Measurements from ENCODE around the gene PIGV.
"Not testable (repeated sequence)": the region's sequence is repeated elsewhere in the genome, so short reads cannot be mapped to it uniquely, and the experiment has no call there.

PIGV gene

DNA sequence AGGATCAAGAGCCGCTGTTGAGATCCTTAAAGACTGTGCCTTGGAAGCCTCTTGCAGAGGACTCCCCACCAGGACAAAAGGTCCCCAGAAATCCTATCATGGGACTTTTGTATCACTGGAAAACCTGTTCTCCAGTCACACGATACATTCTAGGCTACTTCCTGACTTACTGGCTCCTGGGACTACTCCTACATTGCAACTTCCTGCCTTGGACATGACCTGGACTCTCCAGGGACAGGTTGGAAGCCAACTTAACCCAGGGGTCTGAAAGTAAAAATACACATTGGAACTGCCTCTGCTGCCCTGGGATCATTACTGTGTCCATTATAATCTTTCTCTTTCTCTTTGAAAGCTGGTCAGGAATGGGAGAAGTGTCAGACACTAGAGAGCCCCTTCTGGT, 9.9 kb downstream of the PIGV start:
- no peak for DNase-seq

DNA sequence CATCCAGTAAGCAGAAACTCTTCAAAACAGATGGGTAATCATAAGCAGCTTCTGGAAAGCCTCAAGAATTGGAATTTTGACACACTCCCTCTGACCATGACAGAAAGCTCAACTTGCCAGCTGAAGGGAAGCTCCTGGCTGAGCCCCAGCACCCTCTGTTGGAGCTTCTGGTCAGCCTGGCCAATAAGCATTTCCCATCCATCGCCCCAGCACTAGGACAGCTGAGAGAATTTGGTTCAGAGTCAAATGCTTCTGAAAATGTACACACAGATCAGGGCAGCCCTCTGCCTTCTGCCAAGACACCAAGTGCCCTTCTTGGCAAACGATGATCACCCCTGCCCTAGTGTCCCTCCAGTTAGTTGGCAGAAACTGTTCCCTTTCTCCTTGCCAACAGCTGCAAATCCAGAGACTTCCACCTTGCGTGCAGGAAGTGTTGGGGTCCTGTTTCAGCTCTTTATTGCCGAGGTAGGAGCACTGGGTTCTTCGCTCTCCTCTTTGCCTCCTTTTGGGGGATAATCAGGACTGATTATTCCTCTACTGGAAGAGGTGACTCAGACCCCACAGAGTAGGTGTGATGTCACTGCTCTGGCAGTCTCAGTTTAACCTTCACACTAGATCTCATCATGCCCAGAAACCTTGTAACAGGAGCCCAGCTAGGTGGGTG, 11.9 kb downstream of the PIGV start:
- DNase-seq, result no peak

DNA sequence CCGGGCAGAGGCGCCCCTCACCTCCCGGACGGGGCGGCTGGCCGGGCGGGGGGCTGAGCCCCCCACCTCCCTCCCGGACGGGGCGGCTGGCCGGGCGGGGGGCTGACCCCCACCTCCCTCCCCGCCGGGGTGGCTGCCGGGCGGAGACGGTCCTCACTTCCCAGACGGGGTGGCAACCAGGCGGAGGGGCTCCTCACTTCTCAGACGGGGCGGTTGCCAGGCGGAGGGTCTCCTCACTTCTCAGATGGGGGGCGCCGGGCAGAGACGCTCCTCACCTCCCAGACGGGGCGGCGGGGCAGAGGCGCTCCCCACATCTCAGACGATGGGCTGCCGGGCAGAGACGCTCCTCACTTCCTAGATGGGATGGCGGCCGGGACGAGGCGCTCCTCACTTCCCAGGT, 16.2 kb downstream of the PIGV start:
- not testable (repeated sequence) for DNase-seq

DNA sequence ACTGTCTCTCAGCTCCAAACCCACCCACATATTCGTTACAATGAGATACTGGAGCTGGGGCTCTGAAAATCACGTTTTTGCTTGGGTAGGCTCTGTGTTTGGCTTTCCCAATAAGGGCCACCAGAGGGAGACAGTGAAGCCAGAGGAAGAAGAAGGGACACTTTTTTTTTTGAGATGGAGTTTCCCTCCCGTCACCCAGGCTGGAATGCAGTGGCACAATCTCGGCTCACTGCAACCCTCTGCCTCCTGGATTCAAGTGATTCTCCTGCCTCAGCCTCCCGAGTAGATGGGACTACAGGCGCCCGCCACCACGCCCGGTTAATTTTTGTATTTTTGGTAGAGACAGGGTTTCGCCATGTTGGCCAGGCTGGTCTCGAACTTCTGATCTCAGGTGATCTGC, 22.4 kb downstream of the PIGV start:
- DNase-seq, result peak; percentile 61

DNA sequence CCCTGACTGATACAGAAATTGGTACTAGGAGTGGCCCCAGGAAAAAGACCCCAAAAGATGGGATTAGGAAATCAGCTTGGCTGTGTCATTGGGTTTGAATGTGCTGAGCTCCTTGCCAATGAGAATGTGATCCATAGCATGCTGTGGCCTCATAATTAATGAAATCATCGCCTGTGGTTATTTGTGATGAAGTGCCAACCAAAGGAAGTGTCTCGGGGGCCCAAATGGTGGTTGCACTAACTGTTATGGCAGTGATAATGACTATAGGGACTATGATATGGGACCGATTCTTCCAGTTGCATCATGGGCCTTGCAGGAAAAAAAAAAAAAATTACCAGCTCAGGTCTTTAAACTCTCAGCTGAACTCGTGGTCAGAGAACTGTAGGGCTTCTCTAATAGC, 23.3 kb downstream of the PIGV start:
- DNase-seq, result no peak

DNA sequence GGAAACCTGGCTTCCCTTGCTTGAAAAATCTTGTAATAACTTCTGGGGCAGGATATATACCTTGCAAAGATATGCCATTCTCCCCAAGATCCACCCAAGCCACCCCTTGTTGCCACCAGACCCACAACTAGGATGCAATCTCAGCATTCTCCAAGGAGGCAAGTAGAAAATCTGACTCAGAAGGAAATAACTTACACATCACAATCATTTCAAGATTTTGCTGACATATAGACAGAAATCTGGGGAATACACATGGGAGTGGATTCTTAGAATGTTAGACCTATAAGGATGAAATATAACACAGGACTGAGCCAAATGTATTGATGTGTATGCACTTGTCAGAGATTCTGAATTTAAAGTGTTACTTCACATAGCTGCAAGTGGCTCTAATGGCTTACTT, 24.0 kb downstream of the PIGV start:
- no peak for DNase-seq

DNA sequence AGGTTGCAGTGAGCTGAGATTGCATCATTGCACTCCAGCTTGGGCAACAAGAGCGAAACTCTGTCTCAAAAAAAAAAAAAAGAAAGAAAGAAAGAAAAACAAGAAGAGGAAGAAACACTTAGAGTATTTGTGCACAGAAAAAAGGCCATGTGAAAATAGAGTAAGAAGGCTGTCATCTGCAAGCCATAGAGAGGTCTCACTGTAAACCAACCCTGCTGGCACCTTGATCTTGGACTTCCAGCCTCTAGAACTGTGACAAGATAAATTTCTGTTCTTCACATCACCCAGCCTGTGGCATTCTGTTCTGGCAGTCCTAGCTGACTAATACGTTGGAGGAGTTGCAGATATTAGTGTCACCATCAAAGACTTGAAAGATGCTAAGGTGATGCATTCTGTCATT, 26.6 kb downstream of the PIGV start:
- DNase-seq, result no peak

DNA sequence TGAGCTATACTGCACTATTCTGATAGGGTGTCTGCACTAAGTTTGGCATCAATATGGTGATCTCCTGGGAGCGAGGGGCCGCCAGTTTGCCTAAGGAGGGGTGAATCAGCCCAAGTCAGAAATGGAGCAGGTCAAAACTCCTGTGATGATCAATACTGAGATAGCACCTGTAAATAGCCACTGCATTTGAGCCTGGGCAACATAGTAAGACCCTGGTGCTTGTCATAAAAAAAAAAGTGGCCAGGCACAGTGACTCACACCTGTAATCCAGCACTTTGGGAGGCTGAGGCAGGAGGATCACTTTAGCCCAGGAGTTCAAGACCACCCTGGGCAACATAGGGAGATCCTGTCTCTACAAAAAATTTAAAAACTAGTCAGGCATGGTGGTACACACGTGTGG, 27.1 kb downstream of the PIGV start:
- DNase-seq, result no peak

DNA sequence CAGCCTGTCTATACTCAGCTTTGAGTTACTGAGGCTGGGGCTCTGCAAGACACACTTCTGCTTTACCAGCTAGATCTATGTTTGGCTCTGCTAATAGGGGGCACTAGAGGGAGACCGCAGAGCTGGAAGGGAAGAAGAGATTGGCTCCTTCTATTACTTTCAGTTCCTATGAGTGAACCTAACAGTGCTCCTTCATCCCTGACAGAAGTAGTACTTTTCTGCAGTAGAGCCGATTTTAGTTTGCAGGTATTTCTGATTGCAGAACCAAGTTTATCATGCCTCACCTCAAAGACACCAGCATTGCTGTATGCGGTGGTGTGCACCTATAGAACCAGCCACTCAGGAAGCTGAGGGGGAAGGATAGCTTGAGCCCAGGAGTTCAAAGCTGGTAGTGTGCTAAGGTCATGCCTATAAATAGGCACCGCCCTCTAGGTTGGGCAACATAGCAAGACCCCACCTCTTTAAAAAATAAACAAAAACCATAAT, 33.1 kb downstream of the PIGV start:
- DNase-seq, result no peak

DNA sequence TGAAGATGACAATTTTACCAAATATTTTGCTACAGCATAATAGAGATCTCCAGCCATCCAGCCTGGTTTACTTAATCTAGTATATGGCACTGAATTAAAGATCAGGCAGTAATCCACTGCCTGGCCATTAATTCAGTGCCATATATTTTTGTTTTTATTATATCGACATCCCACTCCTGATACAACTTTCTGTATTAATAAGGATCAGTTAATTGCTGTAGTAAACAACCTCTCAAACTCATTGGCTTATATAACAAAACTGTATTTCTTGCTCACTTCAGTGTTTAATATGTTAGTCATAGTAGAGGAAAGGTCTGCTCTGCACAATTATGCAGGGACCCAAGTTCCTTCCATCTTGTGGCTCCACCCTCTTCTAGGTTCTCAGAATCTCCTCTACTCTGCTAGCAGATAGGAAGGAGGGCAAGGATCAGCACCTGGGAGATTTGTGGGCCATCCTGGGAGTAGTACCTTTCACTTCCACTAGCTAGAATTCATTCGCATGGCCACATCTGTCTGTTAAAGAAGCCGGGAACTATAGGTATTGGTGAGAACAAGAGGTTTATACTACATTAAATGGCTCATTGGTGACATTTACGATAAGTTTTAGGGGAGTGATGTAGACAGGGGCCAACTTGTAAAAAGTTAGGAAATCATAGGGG, 35.1 kb downstream of the PIGV start:
- no peak for DNase-seq

DNA sequence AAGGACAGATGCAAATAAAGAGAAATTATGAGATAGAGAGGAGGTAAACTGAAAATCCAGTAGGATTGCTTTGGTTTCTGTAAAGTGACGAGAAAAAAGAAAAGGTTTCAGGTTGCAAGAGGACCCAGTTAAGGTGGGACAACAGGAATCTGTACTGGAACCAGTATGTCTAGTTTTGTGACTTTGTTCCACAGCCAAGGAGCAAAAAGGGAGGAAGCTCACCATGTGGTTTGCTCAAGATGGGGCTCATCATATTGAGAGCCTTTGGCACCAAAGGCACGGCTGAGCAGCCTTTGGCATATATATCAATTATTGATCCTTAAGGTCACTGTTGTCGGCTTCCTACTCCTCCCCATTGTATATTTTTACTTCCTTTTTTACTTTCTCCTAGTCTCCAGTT, 37.0 kb downstream of the PIGV start:
- DNase-seq, result no peak

DNA sequence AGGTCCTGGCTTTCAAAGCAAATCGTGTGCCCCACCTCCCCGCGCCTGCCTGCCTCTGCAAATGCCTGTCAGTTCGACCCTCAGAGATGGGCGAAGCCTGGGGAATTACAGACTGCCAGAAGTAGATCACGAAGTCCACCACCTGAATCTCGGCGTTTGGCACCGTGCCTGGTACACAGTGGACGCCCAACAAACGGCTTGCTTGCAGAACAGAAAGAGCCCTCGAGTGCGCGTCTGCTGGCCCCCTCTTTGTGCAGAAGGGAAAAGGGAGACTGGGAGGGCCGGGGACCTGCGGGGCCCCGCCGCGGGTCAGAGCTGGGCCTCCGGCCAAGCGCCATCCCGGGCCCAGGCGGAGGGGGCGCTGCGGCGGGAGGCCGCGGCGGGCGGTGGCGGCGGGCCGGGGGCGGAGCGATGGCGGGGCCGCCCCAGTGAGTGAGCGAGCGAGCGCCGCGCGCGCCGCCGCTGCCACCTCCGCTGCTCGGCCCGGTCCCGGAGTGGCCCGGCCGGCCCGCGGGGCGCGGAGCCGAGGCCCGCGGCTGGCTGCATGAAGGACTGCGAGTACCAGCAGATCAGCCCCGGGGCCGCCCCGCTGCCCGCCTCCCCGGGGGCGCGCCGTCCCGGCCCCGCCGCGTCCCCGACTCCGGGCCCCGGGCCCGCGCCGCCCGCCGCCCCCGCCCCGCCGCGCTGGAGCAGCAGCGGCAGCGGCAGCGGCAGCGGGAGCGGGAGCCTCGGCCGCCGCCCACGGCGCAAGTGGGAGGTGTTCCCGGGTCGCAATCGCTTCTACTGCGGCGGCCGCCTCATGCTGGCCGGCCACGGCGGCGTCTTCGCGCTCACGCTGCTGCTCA, 38.7 kb downstream of the PIGV start, which contains the start of gene ZDHHC18:
Gene ZDHHC18 (plus strand): TSS at position 428 of the 845 bp plus-strand sequence. CDS start 117 bp downstream, at position 545.
- peak; percentile 54 for DNase-seq

DNA sequence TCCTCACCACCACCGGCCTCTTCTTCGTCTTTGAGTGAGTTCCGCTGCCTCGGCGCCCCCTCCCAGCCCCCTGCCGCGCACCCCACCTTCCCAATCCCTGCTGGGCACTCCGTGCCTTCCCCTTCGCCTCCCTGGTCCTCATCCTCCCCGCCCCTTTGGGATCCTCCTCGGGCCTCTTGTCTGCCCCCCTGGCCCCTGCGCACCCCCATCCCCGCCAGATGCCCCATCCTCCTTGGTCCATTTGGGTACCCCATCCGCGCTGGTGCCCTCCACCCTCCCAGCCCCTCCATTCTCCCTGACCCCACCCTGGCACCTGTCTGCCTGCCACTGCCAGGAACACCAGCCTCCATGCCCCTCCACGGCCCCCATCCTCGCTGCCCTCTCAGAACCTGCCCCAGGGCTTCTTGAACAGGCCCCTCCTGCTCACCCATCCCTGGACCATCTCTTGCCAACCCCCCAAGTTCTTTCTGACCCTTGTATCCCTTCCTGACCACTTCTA, 39.4 kb downstream of the PIGV start:
- DNase-seq, result no peak

DNA sequence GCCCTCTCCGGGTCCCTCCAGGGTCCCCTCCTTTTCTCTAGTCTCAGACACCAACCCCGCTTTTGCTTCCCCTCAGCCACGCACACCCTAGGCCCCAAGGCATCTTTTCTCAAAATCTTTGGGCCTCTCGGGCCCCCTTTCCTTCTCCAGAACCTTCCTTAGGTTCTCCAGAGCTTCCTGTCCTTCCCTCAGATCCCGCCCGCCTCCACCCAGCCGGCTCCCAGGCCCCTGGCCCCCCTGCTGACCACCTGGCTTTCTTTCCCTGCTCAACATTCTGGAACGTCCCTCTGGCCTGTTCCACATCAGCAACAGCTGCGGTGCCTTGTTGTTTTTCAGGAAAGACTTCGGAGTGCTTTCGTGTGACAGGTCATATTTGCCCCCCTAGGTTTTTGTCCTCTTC, 39.9 kb downstream of the PIGV start:
- no peak for DNase-seq

DNA sequence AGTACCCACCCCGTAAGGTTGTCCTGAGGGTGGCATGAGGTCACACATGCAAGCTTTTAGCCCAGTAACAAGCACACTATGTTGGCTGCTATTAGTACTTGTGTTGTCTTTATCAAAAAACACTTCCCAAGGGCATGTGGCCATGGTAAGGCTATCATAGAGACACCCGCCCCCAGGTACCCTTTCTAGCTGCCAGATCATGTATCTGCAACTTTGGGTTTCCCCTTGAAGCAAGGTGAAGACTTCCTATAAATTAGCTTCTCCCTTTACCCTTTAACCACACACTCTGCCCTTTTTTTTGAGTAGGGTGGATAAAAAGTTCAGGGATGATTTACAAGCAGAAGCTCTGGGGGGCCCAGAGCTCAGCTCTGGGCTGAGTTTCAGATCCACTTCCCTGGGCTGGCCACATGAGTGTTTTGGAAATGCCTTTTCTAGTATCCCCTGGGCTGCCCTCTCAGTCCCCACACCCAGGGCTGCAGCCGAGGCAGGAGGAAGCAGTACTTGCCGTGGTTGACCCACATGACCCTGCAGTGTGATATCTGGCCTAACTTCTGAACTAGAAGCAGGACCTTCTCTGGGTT, 40.8 kb downstream of the PIGV start:
- no peak for DNase-seq

DNA sequence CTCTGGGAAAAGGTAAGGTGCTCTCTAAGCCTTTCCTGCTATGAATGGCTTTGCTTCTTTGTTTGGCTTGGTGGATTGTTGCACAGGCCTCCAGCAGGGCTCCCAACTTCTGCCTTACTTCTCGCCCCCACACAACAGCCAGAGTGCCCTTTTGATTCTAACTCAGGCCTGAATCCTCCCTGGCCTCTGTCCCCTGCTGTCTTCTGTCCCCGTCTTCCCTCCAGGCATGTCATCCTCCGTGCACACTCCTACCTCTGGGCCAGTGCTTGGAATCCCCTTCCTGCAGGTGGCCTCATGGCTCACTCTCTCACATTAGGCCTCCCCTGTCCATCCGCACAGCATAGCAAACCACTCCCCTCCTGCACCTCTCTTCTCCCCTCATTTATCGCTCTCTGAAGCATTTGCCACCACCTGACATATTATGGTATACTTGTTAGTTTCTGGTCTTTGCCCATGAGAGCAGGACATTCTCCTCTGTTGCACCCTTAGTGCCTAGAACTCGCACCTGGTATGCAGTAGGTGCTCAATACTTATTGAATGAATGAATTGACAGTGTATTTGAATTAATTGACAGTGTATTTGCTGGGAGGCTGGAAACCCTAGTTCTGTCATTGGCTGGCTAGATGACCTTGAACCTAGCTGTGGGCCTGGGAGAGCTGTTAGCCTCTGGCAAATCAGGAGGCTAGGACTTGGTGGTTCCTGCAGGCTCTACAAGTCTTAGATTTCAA, 41.6 kb downstream of the PIGV start:
- no peak for DNase-seq

DNA sequence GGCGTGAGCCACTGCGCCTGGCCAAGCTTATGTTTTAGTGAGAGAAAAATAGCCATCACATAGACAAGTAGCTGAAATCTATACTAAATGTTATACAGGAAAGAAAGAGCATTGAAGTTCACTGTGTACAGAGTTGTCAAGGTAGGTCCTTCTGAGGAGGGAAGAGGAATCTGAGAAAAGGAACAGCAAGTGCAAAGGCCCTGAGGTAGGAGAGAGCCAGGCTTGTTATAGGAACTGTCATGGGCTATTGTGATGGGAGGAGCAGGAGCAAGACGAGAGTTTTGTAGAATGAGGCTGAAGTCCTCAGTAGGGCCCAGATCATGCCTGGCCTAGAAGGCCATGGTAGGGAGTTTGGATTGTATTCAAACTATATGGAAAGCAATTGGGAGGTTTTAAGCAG, 43.3 kb downstream of the PIGV start:
- DNase-seq, result no peak

DNA sequence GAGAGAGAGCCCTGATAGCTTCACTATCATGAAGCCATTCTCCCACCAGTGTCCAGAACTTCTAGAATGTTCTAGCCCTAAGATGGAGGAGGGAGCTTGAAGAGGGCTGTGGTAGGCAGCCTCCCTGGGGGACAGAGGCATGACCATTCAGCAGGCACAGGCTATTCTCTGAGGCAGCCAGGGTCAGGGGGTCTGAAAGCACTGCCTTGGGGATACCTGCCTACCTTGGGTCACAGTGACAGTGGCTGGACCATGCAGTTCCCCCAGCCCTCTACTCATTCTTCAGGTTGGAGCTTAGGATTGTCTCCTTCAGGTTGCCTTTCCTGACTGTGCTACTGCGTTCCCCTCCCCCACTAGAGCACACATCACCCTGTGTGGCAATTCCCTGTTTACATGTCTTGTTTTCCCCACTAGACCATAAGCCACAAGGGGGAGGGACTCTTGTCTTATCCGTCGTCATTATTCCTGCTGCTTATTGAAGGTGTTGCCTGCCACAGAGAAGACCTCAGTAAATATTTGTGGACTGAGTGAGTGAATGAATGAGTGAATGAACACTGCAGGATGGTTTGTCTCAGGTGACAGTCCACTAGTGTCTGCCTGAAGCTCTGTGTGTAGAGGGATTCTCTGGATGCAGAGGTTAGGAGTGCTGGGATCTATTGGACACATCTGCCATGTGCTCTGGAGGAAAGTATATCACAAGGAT, 43.9 kb downstream of the PIGV start:
- no peak for DNase-seq

DNA sequence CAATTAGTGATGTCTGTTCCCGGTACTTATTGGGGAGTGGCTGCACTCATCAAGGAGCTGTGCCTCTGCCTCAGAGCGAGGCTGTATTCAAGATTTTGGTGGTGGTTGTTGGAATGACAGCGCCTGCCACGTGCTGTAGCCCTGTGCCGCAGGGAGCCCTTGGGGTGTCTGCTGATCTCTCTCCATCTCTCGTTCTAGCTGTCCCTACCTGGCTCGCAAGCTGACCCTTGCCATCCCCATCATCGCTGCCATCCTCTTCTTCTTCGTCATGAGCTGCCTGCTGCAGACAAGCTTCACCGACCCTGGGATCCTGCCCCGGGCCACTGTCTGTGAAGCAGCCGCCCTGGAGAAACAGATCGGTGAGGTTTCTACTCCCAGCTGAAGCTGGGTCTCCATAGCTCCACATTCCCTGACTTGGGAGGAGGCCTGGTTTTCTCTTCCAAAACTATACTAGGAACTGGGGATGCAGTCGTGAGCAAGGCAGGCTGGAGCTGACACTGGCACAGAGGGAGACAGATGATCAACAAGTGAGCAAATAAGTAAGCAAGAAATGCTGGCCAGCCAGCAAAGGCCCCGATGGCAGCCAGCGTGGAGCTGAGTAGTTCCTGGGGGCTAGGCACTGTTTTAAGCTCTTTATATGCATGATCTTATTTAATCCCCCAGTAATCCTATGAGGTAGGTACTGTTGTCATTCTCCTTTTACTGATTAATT, 44.7 kb downstream of the PIGV start:
- DNase-seq, result no peak

DNA sequence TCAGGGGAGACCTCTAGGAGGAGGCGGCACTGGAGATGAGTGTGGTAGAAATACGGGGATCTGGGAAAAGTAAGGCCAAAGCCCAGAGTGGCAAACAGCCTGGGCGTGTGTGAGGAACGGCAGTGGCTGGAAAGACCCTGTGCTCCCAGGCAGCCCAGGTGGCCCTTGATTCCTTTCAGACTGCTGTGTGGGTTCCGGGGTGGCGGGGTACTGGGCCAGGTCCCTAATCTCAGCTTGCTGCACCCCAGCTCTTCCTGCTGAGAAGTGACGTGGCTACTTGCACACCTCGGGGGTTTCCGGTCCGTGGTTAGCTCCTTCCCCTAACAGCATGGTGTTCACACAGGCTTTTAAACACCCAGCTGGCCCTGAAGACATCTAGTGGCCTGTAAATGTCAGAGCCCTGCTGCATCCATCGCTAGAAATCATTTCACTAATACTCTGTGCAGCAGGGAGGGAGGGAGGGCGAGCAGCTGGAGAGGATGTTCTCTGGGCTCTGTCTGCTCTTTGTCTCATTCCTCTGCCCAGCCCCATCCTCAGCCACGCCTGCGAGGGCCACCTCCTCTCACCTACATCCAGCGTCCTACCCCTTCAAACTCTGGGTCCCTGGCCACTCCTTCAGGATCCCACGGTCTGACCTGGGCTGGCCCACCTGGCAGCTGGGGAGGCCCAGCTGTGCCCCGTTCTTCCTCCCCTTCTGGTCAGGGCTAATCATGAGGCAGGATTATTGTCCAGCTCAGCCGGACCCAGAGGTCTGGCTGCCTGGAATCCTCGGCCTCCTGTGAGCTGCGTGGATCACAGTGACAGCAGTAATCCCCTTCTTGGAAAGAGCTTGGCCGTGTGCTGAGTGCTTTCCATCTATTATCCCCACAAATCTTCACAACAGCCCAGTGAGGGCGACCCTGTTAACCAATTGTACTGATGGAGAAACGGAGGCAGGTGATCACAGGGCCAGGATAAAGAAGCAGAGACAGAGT, 46.0 kb downstream of the PIGV start:
- DNase-seq, result no peak
